GM12873 (cell line): ENCODE results near the gene TANC1.

Source experiments
- CTCF ChIP-seq: IDR thresholded peaks from 2 replicates; pipeline ENCODE4 v1.5.1; 2012; ENCODE audit warnings: low read depth, mild to moderate bottlenecking, moderate library complexity, low read length, control low read depth; ENCODE audit not compliant: insufficient read depth; ENCODE audit errors: missing control alignments

Gene TANC1

DNA sequence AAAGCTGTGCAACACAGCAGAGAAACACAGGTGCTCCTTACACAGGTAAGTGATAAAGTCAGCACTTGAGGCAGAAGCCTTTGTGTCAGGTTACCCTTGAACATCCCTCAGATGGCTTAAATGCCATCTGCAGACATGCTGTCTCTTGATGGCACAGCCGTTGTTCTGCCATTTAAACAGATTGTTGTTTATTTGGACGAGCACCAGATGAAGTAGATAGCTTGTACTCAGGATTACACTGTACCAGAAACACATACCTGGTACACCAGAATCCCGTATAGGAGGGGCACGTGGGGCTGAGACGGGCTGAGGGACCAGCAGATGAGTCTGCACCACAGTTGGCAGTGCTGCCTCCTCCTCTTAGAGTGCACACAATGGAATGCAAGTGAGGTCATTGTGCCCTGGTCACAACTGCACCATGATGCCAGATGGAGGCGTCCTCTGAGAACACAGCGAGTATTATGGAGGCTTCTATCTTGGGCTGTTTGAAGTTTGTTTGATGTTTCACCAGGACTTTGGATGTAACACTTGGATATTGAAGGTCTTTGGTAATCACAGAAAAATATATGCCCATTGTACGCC is 143.0 kb downstream of the TANC1 start:
- TF ChIP-seq CTCF = no peak

DNA sequence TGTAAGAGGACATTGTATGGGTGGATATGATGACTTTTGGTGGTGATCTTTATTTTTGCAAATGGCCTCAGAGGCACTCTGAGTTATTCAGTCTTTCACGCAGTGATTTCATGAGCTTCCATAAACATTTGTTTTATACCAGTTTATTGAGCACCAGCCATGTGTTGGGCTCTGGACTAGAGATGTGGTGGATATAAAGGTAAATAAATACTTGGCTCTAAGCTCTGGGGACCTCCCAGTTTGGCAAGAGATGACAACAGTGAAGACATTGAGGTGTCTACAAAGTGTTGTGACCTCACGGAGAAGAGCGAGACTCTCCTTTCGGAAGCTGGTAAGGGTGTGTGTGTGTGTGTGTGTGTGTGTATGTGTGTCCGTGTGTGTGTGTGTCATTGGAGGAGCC is 146.4 kb downstream of the TANC1 start:
- TF ChIP-seq CTCF = no peak

DNA sequence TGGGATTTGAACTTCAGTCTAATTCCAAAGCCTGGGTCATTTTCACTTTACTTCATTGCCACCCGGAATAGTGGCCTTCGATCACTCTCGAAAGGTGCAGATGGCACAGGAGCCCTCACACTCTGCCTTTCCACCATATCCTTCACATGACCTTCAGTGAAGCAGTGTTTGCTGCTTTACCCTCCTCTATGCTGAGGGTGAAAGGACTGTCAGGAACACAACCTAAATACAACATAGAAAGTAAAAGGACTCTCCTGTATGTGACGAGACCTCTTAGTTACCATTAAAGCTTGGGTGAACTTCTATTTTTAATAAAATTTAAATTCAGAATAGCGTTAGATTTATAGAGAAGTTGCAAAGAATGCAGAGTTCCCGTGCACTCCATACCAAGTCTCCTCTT is 148.5 kb downstream of the TANC1 start:
- no peak for TF ChIP-seq CTCF

- TF ChIP-seq CTCF = no peak
These were observed 149.2 kb downstream of the TANC1 start for GRCh38 chr2:159117658-159118057.

GRCh38 chr2:159118115-159118858 is 149.8 kb downstream of the TANC1 start:
- TF ChIP-seq CTCF = peak; percentile 93

- no peak for TF ChIP-seq CTCF
These were observed 150.5 kb downstream of the TANC1 start for GRCh38 chr2:159118859-159119500.

- no peak for TF ChIP-seq CTCF
These were observed 151.3 kb downstream of the TANC1 start for GRCh38 chr2:159119652-159120257.
